ENCODE results near the gene SEPTIN5. TPM values are rescaled to one million over a fixed set of nuclear protein-coding genes. Genes with fewer than 3 reads are reported as not detected.

Gene SEPTIN5
- total and polyA plus RNA-seq, 9 of the 15 experiments (the other 6 are each of a cell fraction or from before 2014, with no cell fraction given): 0.03 to 195 (median 119) TPM

- TF ChIP-seq AFF4 (CRISPR knock-in tag; IDR thresholded peaks at IDR 0.05): no peak
- peak; percentile 100 for TF ChIP-seq MEF2D (tag; conservative IDR thresholded peaks at IDR 0.05; ENCODE audit: low read depth)
- TF ChIP-seq, protein P1, sequence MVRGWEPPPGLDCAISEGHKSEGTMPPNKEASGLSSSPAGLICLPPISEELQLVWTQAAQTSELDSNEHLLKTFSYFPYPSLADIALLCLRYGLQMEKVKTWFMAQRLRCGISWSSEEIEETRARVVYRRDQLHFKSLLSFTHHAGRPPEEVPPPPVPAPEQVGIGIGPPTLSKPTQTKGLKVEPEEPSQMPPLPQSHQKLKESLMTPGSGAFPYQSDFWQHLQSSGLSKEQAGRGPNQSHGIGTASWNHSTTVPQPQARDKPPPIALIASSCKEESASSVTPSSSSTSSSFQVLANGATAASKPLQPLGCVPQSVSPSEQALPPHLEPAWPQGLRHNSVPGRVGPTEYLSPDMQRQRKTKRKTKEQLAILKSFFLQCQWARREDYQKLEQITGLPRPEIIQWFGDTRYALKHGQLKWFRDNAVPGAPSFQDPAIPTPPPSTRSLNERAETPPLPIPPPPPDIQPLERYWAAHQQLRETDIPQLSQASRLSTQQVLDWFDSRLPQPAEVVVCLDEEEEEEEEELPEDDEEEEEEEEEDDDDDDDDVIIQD (CRISPR knock-in tag; IDR thresholded peaks at IDR 0.05): no peak
- no peak for TF ChIP-seq ZC3H11A (IDR thresholded peaks at IDR 0.05; ENCODE audit: low read depth, low read length)
- no peak for TF ChIP-seq ID3 (CRISPR knock-in tag; IDR thresholded peaks at IDR 0.05)
- TF ChIP-seq ID3 (tag; IDR thresholded peaks at IDR 0.05): no peak
- peak; percentile 68; the same call in 1 of the 2 replicates for TF ChIP-seq ARID2 (IDR thresholded peaks at IDR 0.05)
- TF ChIP-seq, protein P2, sequence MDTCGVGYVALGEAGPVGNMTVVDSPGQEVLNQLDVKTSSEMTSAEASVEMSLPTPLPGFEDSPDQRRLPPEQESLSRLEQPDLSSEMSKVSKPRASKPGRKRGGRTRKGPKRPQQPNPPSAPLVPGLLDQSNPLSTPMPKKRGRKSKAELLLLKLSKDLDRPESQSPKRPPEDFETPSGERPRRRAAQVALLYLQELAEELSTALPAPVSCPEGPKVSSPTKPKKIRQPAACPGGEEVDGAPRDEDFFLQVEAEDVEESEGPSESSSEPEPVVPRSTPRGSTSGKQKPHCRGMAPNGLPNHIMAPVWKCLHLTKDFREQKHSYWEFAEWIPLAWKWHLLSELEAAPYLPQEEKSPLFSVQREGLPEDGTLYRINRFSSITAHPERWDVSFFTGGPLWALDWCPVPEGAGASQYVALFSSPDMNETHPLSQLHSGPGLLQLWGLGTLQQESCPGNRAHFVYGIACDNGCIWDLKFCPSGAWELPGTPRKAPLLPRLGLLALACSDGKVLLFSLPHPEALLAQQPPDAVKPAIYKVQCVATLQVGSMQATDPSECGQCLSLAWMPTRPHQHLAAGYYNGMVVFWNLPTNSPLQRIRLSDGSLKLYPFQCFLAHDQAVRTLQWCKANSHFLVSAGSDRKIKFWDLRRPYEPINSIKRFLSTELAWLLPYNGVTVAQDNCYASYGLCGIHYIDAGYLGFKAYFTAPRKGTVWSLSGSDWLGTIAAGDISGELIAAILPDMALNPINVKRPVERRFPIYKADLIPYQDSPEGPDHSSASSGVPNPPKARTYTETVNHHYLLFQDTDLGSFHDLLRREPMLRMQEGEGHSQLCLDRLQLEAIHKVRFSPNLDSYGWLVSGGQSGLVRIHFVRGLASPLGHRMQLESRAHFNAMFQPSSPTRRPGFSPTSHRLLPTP (IDR thresholded peaks at IDR 0.05; ENCODE audit: borderline replicate concordance, extremely low read depth, insufficient read length): no peak
- TF ChIP-seq ATF7 (IDR thresholded peaks at IDR 0.05): no peak
- peak; percentile 88; the same call in 1 of the 2 replicates for TF ChIP-seq EZH2 (IDR thresholded peaks at IDR 0.05; ENCODE audit: borderline replicate concordance, low read depth, low read length)
- peak; percentile 100 for TF ChIP-seq TBL1XR1 (IDR thresholded peaks at IDR 0.05; ENCODE audit: low read length in 2 of 2)
- no peak for TF ChIP-seq ZNF239 (CRISPR knock-in tag; IDR thresholded peaks at IDR 0.05)
- TF ChIP-seq, protein P3, sequence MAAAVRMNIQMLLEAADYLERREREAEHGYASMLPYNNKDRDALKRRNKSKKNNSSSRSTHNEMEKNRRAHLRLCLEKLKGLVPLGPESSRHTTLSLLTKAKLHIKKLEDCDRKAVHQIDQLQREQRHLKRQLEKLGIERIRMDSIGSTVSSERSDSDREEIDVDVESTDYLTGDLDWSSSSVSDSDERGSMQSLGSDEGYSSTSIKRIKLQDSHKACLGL (CRISPR knock-in tag; IDR thresholded peaks at IDR 0.05; ENCODE audit: borderline replicate concordance, poor library complexity, severe bottlenecking): peak; percentile 42
- no peak for TF ChIP-seq MCM7 (IDR thresholded peaks at IDR 0.05)
- no peak for TF ChIP-seq SFPQ (IDR thresholded peaks at IDR 0.05; ENCODE audit: low read depth, low read length)
Observed at GRCh38 chr22:19723232-19723982, 9.1 kb downstream of the SEPTIN5 start, which contains the start of gene GP1BB (continued).
